Stimulated activated CD8-positive, alpha-beta memory T cell treated with anti-CD3 and anti-CD28 coated beads, Interleukin-15, amount 100 ng/mL, for 24 hours (primary cell): ENCODE results near the gene C18orf63.
"Not testable (repeated sequence)": the region's sequence is repeated elsewhere in the genome, so short reads cannot be mapped to it uniquely, and the experiment has no call there.

ENCODE experiments used
- DNase-seq: peaks from one replicate; pipeline ENCODE4 v3.0.0-alpha.2; 2020; ENCODE audit warnings: low read depth

Gene C18orf63

GRCh38 chr18:74315464-74316256 lies at the start of gene C18orf63:
Gene C18orf63, plus strand, starts transcription at chr18:74315839. Its CDS starts 2,027 bp downstream, at chr18:74317866.
- DNase-seq: no peak

GRCh38 chr18:74266161-74266560 lies 49.5 kb upstream of the C18orf63 start:
- DNase-seq: no peak

GRCh38 chr18:74268175-74268574 lies 47.5 kb upstream of the C18orf63 start:
- DNase-seq: no peak

- DNase-seq: no peak
These were observed 46.6 kb upstream of the C18orf63 start for GRCh38 chr18:74268933-74269620.

GRCh38 chr18:74271635-74272034 lies 44.0 kb upstream of the C18orf63 start:
- DNase-seq: no peak

- no peak for DNase-seq
These were observed 42.2 kb upstream of the C18orf63 start for GRCh38 chr18:74273394-74273793.

GRCh38 chr18:74274700-74275099 lies 40.9 kb upstream of the C18orf63 start:
- DNase-seq: no peak

GRCh38 chr18:74275736-74276135 lies 39.9 kb upstream of the C18orf63 start:
- no peak for DNase-seq

GRCh38 chr18:74276609-74277008 lies 39.0 kb upstream of the C18orf63 start:
- no peak for DNase-seq

- DNase-seq: no peak
These were observed 38.3 kb upstream of the C18orf63 start for GRCh38 chr18:74277296-74277695.

- DNase-seq: no peak
These were observed 37.6 kb upstream of the C18orf63 start for GRCh38 chr18:74278058-74278457.

GRCh38 chr18:74278983-74279382 lies 36.7 kb upstream of the C18orf63 start:
- no peak for DNase-seq

GRCh38 chr18:74281011-74281979 lies 34.3 kb upstream of the C18orf63 start:
- no peak for DNase-seq

- DNase-seq: no peak
These were observed 33.5 kb upstream of the C18orf63 start for GRCh38 chr18:74281980-74282754.

GRCh38 chr18:74282755-74283554 lies 32.7 kb upstream of the C18orf63 start:
- no peak for DNase-seq

GRCh38 chr18:74283646-74284045 lies 32.0 kb upstream of the C18orf63 start:
- DNase-seq: no peak

- no peak for DNase-seq
These were observed 31.3 kb upstream of the C18orf63 start for GRCh38 chr18:74284191-74284979.

- no peak for DNase-seq
These were observed 30.7 kb upstream of the C18orf63 start for GRCh38 chr18:74284980-74285355.

- not testable (repeated sequence) for DNase-seq
These were observed 30.1 kb upstream of the C18orf63 start for GRCh38 chr18:74285583-74285982.
